NCI-H1694 treated with DMSO at 0.1 percent for 48 hours (cell line): ENCODE data around the gene HECTD2.
"Not testable (repeated sequence)": the region's sequence is repeated elsewhere in the genome, so short reads cannot be mapped to it uniquely, and the experiment has no call there.

ENCODE experiments used
- DNase-seq: peaks from one replicate; lab custom pipeline; 2025; lab: John Stamatoyannopoulos, UW

Gene HECTD2

DNA sequence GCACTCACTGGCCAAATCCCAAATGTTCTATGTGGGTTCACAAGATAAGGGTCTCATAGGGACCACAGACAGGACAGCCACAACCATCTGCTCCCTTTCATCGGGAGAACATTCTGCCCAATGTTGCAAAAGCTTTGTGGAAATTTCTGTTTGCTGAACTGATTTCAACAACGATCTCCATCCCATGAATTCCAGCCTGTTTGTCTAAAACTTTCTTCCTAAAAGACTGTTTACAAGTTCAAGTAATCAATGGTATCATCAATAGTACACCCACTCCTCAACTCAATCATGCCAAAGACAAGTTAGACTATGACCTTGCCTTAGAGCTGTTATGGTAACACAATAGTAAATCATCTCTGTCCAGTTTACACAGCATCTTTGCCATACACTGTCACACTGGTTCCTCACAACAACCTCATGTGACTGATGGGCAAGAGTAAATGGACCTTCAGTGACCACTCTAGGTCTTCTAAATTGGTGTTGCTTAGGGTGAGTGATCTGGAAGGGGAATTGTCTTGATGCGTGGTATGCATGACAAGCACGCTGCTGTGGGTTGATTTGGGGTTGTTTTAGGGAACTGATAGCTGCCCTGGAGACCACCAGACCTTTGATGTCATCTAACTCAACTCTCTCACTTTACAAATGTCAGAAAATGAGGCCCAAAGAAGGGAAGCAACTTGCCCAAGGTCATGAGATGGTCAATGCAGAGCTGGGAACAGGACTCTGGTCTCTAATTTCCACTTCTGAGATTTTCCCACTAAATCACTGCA, 127.7 kb downstream of the HECTD2 start:
- DNase-seq: no peak

DNA sequence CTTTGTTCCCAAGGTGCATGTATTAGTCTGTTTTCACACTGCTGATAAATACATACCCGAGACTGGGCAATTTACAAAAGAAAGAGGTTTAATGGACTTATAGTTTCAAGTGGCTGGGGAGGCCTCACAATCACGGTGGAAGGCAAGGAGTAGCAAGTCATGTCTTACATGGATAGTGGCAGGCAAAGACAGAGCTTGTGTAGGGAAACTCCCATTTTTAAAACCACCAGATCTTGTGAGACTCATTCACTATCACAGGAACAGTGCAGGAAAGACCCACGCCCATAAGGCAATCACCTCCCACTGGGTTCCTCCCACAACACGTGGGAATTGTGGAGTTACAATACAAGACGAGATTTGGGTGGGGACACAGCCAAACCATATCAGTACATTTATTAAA, 129.8 kb downstream of the HECTD2 start:
- DNase-seq: no peak

DNA sequence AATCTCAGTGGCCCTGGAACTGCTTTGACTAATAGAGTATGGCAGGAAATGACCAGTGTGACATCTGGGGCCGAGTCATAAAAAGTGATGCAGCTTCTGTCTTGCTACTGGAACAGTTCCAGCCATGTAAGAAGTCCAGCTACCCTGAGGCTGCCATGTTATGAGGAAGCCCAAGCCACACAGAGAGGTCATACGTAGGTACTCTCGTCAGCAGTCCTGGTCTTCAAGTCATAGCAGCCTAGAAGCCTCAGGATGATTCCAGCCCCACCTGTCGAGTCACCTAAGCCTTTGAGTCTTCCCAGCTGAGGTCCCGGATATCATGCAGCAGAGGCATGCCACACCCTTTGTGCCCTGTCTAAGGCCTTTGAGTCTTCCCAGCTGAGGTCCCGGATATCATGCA, 130.6 kb downstream of the HECTD2 start:
- DNase-seq: no peak

DNA sequence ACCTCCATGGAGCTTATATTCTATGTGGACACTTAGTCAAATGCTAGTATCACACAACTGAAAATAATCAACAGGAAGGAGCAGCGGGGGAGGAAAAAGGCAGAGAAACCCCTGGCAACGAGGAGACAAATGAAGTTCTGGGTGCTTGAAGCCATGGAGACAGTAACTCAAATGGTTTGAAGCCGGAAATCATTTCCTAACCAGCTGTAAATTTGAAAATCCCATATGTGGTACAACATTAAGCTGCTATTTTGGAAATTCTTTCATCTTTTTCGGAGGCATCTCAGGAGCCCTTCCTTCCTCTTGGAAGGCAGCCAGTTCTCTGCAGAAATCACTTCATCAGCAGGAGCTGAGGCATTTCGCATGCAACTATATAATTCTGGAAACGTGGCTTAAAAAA, 131.3 kb downstream of the HECTD2 start:
- DNase-seq: no peak

DNA sequence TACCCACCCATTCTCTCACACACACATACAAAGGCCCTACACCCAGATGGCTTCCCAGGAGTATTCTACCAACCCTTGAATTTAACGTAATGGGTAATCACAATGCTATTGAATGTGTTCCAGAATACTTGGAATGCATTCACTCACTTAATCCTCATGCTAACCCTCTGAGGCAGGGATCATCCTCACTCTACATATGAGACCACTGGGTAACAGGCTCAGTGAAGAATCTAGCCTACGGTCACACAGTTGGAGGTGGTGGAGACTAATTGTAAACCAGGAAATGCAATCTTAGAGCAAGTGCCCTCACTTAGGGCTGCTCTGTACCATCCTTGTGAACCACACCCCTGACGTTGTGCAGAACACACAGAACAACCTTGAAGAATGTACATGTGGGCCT, 135.2 kb downstream of the HECTD2 start:
- no peak for DNase-seq

- DNase-seq: no peak
Observed at GRCh38 chr10:91545838-91546237, 135.7 kb downstream of the HECTD2 start.

- DNase-seq: no peak
Observed at GRCh38 chr10:91549262-91549661, 139.1 kb downstream of the HECTD2 start.

- no peak for DNase-seq
Observed at GRCh38 chr10:91550021-91550420, 139.9 kb downstream of the HECTD2 start.

DNA sequence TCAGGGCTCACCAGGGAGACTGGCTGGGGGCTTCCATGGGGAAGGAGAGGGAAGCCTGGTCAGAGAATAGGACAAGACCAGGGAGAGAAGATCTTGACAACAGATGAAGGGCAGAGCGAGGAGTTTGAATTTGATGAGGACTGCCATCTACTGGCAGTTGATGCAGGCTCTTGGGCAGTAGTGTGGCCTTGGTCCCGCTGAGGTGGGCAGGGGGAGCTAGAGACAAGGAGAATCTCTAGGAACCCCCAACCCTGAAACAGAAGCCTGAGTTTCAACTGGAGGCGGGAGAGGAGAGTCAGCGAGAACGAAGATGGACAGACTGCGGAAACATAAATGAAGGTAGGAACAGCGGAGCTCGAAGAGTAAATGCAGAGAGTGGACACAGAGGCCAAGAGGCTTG, 141.7 kb downstream of the HECTD2 start:
- peak; percentile 34 for DNase-seq

GRCh38 chr10:91552274-91553095, 142.3 kb downstream of the HECTD2 start:
- peak; percentile 2 for DNase-seq

DNA sequence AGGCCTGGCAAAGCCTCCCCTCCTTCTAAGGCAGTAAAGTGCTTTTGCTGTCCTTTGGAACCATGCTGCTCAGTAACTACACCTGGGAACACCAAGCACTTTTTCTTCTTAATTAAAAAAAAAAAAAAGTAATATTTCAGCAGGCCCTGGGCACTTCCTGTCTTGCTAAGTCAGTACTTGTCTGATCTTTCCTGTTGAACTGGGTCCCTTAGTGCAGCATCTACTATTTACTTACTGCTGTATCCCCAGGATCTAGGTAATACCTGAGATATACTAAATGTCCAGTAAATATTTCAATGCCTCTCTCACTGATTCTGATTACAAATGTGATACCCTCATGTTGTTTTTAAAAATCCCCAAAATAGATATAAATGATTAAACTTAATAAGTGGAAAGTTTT, 145.3 kb downstream of the HECTD2 start:
- no peak for DNase-seq

- no peak for DNase-seq
Observed at GRCh38 chr10:91556691-91557566, 146.8 kb downstream of the HECTD2 start.

GRCh38 chr10:91557651-91558111, 147.5 kb downstream of the HECTD2 start:
- no peak for DNase-seq

DNA sequence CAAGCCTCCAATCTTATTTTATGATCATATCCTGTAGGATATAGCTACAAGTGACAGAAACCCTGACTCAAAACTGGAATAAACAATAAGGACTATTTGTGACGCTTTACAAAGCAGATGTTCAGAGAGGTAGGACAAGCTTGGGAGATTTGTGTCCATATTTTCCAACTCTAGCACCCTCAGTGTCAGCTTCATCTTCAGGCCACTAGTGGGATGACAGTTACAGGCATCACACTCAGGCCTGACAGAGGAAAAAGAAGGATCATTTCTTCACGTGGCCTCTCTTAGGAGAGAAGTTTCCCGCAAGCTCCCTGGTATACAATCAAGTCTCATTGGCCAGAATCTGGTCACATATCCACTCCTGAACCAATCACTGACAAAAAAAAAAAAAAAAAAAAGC, 148.3 kb downstream of the HECTD2 start:
- DNase-seq: no peak

DNA sequence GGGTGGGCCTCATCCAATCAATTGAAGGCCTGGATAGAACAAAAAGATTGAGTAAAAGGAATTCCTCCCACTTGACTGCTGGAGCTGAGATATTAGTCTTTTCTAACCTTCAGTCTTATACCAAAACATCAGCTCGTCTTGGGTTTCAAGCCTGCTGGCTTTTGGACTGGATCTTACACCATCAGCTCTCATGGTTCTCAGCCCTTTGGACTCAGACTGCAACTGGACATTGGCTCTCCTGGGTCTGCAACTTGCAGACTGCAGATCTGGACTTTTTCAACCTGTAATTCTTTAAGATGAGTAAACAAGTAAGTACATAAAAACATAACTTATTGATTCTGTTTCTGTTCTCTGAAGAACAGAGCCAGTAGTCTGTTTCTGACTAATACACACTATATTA, 149.0 kb downstream of the HECTD2 start:
- DNase-seq: no peak

- no peak for DNase-seq
Observed at GRCh38 chr10:91559750-91560149, 149.6 kb downstream of the HECTD2 start.

GRCh38 chr10:91560827-91561226, 150.7 kb downstream of the HECTD2 start:
- not testable (repeated sequence) for DNase-seq

DNA sequence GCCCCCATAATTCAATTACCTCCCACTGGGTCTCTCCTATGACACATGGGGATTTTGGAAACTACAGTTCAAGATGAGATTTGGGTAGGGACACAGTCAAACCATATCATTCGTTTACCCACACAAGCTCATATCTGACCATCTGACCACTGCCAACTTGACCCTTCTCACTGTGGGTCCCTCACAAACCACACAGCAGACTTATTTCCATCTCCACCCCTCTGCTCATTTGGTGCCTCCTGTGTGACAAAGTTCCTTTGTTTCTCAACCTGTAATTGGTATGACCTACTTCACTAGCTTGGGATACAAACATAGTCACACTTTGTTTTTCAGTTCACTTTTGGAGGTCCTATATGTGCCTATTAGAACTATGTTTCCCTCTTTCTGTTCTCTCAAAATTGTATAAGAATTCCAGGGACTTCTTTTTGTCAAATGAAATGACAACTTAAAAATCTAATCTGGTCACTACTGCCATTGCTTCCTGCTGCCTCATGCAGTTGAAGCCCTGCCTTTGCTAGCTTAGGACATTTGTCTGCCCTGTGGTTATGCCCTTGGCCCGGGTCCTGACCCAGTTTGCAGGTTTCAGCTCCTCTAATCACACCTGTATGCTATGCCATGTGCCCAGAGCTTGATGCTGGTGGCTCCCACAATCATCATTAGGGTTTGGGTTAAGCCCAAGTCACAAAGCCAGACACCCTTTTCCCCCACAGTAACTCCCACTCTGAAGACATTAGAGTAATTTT, 152.9 kb downstream of the HECTD2 start:
- no peak for DNase-seq

DNA sequence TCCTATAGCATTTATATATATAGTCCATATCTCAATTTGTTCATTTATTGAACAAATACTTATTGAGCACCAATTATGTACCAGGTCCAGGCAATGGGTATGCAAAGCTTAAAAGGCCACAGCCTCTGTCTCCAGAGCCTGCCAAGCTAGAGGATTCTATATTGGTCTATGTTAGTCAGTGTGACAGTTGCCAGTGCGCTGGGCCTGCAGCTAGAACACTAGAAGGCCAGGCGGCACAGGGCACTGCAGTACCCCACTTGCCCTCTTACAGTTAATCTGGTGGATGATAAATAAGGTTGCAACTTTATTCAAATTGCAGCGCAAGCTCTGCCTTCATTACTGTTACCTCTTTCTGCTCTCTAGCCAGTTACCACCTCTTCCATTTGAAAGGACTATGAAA, 153.9 kb downstream of the HECTD2 start:
- DNase-seq: no peak
